HG03520 (cell line): ENCODE results near the gene MS4A14.
"Not testable (repeated sequence)": the region's sequence is repeated elsewhere in the genome, so short reads cannot be mapped to it uniquely, and the experiment has no call there.

Source experiments
- ATAC-seq: cut with Tn5 transposase; IDR thresholded peaks from one replicate; pipeline ENCODE4 v1.9.1; 2021; ENCODE audit warnings: mild to moderate bottlenecking, moderate library complexity; ENCODE audit not compliant: unreplicated experiment

MS4A14 gene

GRCh38 chr11:60396382-60396781, at the start of gene MS4A14:
MS4A14 (plus strand) TSS chr11:60396459; CDS start chr11:60396579, 120 bp downstream.
- ATAC-seq: no peak

GRCh38 chr11:60347084-60347797, 49.0 kb upstream of the MS4A14 start:
- ATAC-seq: peak; percentile 49

- ATAC-seq: no peak
Observed at GRCh38 chr11:60348116-60348515, 48.1 kb upstream of the MS4A14 start.

GRCh38 chr11:60349990-60350389, 46.3 kb upstream of the MS4A14 start:
- ATAC-seq: no peak

- no peak for ATAC-seq
Observed at GRCh38 chr11:60357771-60358170, 38.5 kb upstream of the MS4A14 start.

GRCh38 chr11:60360621-60361020, 35.6 kb upstream of the MS4A14 start:
- ATAC-seq: no peak

- ATAC-seq: no peak
Observed at GRCh38 chr11:60362241-60362640, 34.0 kb upstream of the MS4A14 start.

GRCh38 chr11:60363542-60364470, 32.5 kb upstream of the MS4A14 start:
- ATAC-seq: peak; percentile 68

- ATAC-seq: not testable (repeated sequence)
Observed at GRCh38 chr11:60366262-60366904, 29.9 kb upstream of the MS4A14 start.

GRCh38 chr11:60367009-60367408, 29.2 kb upstream of the MS4A14 start:
- ATAC-seq: peak; percentile 80

GRCh38 chr11:60367896-60368295, 28.4 kb upstream of the MS4A14 start:
- ATAC-seq: no peak

GRCh38 chr11:60370252-60370810, 25.9 kb upstream of the MS4A14 start:
- ATAC-seq: no peak

- ATAC-seq: no peak
Observed at GRCh38 chr11:60370811-60371298, 25.4 kb upstream of the MS4A14 start.

GRCh38 chr11:60371386-60371785, 24.9 kb upstream of the MS4A14 start:
- no peak for ATAC-seq

GRCh38 chr11:60371854-60372253, 24.4 kb upstream of the MS4A14 start:
- ATAC-seq: no peak

GRCh38 chr11:60372767-60373166, 23.5 kb upstream of the MS4A14 start:
- no peak for ATAC-seq

- no peak for ATAC-seq
Observed at GRCh38 chr11:60375316-60375715, 20.9 kb upstream of the MS4A14 start.

- ATAC-seq: no peak
Observed at GRCh38 chr11:60376601-60377000, 19.7 kb upstream of the MS4A14 start.

- no peak for ATAC-seq
Observed at GRCh38 chr11:60377401-60378136, 18.7 kb upstream of the MS4A14 start.

GRCh38 chr11:60378354-60378753, 17.9 kb upstream of the MS4A14 start, which contains the start of gene MS4A7:
MS4A7 (plus strand) TSS chr11:60378532; CDS start chr11:60383142, 4,610 bp downstream.
- ATAC-seq: peak; percentile 84
